ENCODE measurements around the gene ARMC7. TPM values are rescaled to one million over a fixed set of nuclear protein-coding genes. Genes with fewer than 3 reads are reported as not detected.

ARMC7 gene
- total RNA-seq (ENCODE audit: unreplicated experiment), result 9.9 TPM
- long read RNA-seq, transcript ARMC7-201 (3 exons, 2,126 nt), result major isoform, 8 of 8 reads
- long read RNA-seq, partial matches to known transcripts, result 0 of 8 reads
- long read RNA-seq, other reads (novel, unspliced or antisense), result 0 of 8 reads

DNA sequence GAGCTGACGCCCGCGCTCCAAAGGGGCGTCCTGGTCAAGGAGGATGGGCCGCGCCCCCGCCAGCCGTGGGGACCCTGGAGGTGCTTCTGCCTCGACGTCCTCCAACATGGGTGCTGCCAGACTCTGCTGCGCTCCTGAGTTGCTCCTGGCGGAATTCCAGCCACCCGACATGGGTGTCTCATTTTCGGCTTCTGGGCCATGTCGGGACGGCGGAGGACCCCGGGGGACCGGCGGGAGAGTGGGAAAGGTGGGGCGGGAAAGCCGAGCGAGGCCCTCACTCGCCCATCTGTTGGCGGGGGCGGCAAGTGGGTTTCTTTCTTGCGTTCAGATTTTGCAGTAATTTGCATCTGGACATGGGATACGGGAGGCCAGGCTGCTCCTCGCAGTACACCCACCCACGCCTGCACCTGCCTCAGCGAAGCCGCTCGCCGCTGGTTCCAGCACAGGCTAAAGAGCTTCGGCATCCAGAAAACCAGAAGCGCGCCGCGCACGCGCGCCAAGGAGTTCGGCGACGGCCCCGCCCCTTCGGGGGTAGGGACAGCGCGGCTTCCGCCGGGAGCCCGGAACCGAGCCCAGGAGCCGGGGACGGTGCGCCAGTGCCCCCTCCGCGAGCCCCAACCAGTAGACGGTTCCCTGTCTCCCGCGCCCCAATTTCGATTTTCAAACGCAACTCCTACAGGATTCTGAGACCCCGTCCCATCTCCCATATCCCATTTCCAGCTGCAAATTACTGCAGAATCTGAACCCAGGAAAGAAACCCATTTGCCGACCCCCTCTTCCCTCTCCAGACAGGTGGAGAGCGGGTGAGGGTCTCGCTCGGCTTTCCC is at the start of gene ARMC7:
TSS of gene ARMC7 (plus strand) at position 563 of the 827 bp plus-strand sequence. CDS start 320 bp downstream, outside the sequence.
- Mint-ChIP-seq H3K4me1 (ENCODE audit: low read depth, unreplicated experiment) (peaks cover 2% of the 10 kb centered on the region), H3K27me3 (ENCODE audit: unreplicated experiment) (peaks cover 6% of the 10 kb centered on the region), H3K36me3 (ENCODE audit: unreplicated experiment) (no peaks in the 10 kb centered on the region), H3K4me3 (ENCODE audit: unreplicated experiment) (peak within 1 kb of the TSS; percentile 88), H3K27ac (ENCODE audit: unreplicated experiment) (no peak within 1 kb of the TSS), H3K9me3 (ENCODE audit: unreplicated experiment) (peaks cover 6% of the 10 kb centered on the region)
- peak; percentile 91 for DNase-seq
- TF ChIP-seq, protein P1, sequence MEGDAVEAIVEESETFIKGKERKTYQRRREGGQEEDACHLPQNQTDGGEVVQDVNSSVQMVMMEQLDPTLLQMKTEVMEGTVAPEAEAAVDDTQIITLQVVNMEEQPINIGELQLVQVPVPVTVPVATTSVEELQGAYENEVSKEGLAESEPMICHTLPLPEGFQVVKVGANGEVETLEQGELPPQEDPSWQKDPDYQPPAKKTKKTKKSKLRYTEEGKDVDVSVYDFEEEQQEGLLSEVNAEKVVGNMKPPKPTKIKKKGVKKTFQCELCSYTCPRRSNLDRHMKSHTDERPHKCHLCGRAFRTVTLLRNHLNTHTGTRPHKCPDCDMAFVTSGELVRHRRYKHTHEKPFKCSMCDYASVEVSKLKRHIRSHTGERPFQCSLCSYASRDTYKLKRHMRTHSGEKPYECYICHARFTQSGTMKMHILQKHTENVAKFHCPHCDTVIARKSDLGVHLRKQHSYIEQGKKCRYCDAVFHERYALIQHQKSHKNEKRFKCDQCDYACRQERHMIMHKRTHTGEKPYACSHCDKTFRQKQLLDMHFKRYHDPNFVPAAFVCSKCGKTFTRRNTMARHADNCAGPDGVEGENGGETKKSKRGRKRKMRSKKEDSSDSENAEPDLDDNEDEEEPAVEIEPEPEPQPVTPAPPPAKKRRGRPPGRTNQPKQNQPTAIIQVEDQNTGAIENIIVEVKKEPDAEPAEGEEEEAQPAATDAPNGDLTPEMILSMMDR (IDR thresholded peaks at IDR 0.05; ENCODE audit: partially characterized antibody, unreplicated experiment), result no peak

DNA sequence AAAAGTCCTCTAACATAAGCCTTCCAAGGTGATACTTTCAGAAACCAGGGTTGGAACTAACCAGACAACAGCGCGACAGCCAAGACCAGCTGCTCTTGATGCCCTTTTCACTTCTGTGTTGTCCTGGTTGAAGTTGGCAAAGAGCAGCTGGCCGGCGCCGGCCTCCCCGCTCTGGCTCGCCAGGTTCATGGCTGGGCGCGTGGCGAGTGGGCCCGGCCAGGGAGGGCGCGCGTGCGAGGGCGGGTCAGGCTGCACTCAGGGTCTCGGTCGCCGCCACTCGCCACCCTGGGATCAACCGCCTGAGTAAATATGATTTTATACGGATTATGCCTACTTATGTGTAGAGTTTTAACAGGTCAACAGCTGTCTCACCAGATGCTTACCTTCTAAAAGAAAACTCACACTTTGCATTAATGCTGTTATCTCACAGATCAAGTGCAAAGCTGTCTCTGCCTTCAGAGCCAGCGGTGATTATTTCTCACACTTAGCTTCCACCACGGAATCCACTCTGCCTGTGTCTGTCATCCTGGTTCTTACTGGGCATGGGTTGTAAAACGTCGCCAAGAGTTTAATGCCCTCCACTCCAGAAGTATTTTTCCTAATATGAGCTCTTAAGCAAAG is 49.2 kb upstream of the ARMC7 start:
- DNase-seq, result no peak
- Mint-ChIP-seq H3K27ac (ENCODE audit: unreplicated experiment) (no peak overlapping the region), H3K4me1 (ENCODE audit: low read depth, unreplicated experiment) (peaks cover 11% of the 10 kb centered on the region), H3K27me3 (ENCODE audit: unreplicated experiment) (peaks cover 2% of the 10 kb centered on the region), H3K36me3 (ENCODE audit: unreplicated experiment) (peaks cover 4% of the 10 kb centered on the region), H3K4me3 (ENCODE audit: unreplicated experiment) (no peak overlapping the region), H3K9me3 (ENCODE audit: unreplicated experiment) (no peaks in the 10 kb centered on the region)
- TF ChIP-seq, protein P1 (IDR thresholded peaks at IDR 0.05; ENCODE audit: partially characterized antibody, unreplicated experiment), result no peak

DNA sequence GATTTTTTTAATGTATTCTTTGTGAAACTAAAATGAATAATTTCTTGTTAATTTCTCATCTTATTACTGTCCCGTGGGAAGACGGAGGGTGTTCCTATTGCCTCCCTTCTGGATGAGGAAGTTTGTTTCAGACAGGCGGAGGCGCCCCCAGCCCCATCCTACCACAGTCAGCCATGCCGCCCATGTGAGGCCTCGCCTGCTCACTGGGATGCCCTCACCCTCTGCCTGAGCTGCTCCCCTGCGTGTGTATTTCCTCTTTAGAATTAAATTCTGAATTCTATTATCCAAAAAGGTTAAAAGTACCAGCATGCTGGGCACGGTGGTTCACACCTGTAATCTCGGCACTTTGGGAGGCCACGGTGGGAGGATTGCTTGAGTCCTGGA is 48.7 kb upstream of the ARMC7 start:
- H3K9me3 Mint-ChIP-seq (ENCODE audit: unreplicated experiment), result no peaks in the 10 kb centered on the region
- H3K27ac Mint-ChIP-seq (ENCODE audit: unreplicated experiment), result no peak overlapping the region
- H3K4me3 Mint-ChIP-seq (ENCODE audit: unreplicated experiment), result no peak overlapping the region
- H3K36me3 Mint-ChIP-seq (ENCODE audit: unreplicated experiment), result peaks cover 4% of the 10 kb centered on the region
- peaks cover 2% of the 10 kb centered on the region for H3K27me3 Mint-ChIP-seq (ENCODE audit: unreplicated experiment)
- DNase-seq, result no peak
- H3K4me1 Mint-ChIP-seq (ENCODE audit: low read depth, unreplicated experiment), result peaks cover 11% of the 10 kb centered on the region
- TF ChIP-seq, protein P1 (IDR thresholded peaks at IDR 0.05; ENCODE audit: partially characterized antibody, unreplicated experiment), result no peak

DNA sequence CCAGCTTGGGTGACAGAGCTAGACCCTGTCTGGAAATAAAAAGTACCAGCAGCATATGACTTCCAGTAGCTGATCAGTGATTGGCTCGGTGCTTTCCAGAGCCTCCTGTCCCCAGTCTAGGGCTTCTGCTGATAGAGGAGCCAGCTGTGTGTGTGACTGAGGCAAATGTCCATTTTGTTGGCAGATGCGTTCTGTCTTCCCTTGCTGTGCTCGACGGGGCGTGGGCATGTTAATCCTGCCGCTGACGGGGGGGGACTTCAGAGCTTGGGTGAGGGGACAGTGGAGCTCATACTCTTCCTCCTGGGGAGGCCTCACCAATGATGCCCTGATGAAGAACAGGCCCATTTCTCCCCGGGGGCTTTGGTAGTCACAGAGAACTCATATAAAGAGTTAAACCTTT is 48.2 kb upstream of the ARMC7 start:
- Mint-ChIP-seq H3K27me3 (ENCODE audit: unreplicated experiment) (peaks cover 2% of the 10 kb centered on the region), H3K4me1 (ENCODE audit: low read depth, unreplicated experiment) (peaks cover 11% of the 10 kb centered on the region), H3K36me3 (ENCODE audit: unreplicated experiment) (peaks cover under 1% of the 10 kb centered on the region), H3K27ac (ENCODE audit: unreplicated experiment) (peak overlapping the region; percentile 43), H3K9me3 (ENCODE audit: unreplicated experiment) (no peaks in the 10 kb centered on the region), H3K4me3 (ENCODE audit: unreplicated experiment) (no peak overlapping the region)
- DNase-seq, result no peak
- TF ChIP-seq, protein P1 (IDR thresholded peaks at IDR 0.05; ENCODE audit: partially characterized antibody, unreplicated experiment), result no peak

All from glutamatergic neuron (in vitro differentiated cells).